MCF 10A (cell line): ENCODE results near the gene PLA2G2E. TPM values are rescaled to one million over a fixed set of nuclear protein-coding genes. Genes with fewer than 3 reads are reported as not detected.
"Not testable (repeated sequence)": the region's sequence is repeated elsewhere in the genome, so short reads cannot be mapped to it uniquely, and the experiment has no call there.

Experiments
- BruUV-seq: library from RNA; stranded (reverse); fragments of 400-500 nt; replicated peaks from 2 replicates; lab custom pipeline; 2021; lab: Mats Ljungman, UMichigan
- CTCF ChIA-PET: fragments of 300-600 bp; sonication (Branson Sonifier 250); formaldehyde crosslinking; extraction: SDS; loops from one replicate; lab custom pipeline; 2021; ENCODE audit warnings: antibody characterized with exemption, inconsistent platforms; lab: Yijun Ruan, JAX
- POLR2A ChIA-PET: fragments of 300-600, 350-650 bp; sonication (Branson Sonifier 250); formaldehyde crosslinking; extraction: SDS; loops from one replicate; lab custom pipeline; 2020; ENCODE audit warnings: antibody characterized with exemption, inconsistent platforms; lab: Yijun Ruan, JAX
- DNase-seq: peaks from one replicate; pipeline ENCODE4 v3.0.0-alpha.2; 2018; ENCODE audit not compliant: unreplicated experiment
- H3K27ac Mint-ChIP-seq: one replicate; pipeline ENCODE4 v1.8.0; 2022; ENCODE audit warnings: mild to moderate bottlenecking, low read depth, mixed read lengths; ENCODE audit not compliant: unreplicated experiment
- H3K27me3 Mint-ChIP-seq: one replicate; pipeline ENCODE4 v1.8.0; 2022; ENCODE audit warnings: mixed read lengths; ENCODE audit not compliant: insufficient read depth, unreplicated experiment
- H3K36me3 Mint-ChIP-seq: one replicate; pipeline ENCODE4 v1.8.0; 2022; ENCODE audit warnings: mild to moderate bottlenecking, moderate library complexity, mixed read lengths; ENCODE audit not compliant: insufficient read depth, unreplicated experiment
- H3K4me1 Mint-ChIP-seq: one replicate; pipeline ENCODE4 v1.8.0; 2022; ENCODE audit warnings: mixed read lengths; ENCODE audit not compliant: insufficient read depth, unreplicated experiment
- H3K4me3 Mint-ChIP-seq: one replicate; pipeline ENCODE4 v1.8.0; 2022; ENCODE audit warnings: mild to moderate bottlenecking, moderate library complexity, mixed read lengths; ENCODE audit not compliant: unreplicated experiment
- H3K9me3 Mint-ChIP-seq: one replicate; pipeline ENCODE4 v1.8.0; 2022; ENCODE audit warnings: mixed read lengths; ENCODE audit not compliant: unreplicated experiment
- intact Hi-C: fragments of 100-400 bp; cut with micrococcal nuclease; formaldehyde crosslinking; loops from 2 replicates; pipeline ENCODE4 v1.14.1; 2022
- total RNA-seq: library from RNA; stranded (reverse); gene quantifications from 2 replicates; pipeline ENCODE4 v1.2.3, GENCODE V29; 2022
- TF ChIP-seq, protein P1 (sequence below): fragments of 200-600 bp; IDR thresholded peaks from one replicate; pipeline ENCODE4 v1.8.0; 2022; ENCODE audit warnings: antibody characterized with exemption, mild to moderate bottlenecking; ENCODE audit not compliant: unreplicated experiment

PLA2G2E gene
- total RNA-seq, 1 experiment from 2014 or later, result not detected

DNA sequence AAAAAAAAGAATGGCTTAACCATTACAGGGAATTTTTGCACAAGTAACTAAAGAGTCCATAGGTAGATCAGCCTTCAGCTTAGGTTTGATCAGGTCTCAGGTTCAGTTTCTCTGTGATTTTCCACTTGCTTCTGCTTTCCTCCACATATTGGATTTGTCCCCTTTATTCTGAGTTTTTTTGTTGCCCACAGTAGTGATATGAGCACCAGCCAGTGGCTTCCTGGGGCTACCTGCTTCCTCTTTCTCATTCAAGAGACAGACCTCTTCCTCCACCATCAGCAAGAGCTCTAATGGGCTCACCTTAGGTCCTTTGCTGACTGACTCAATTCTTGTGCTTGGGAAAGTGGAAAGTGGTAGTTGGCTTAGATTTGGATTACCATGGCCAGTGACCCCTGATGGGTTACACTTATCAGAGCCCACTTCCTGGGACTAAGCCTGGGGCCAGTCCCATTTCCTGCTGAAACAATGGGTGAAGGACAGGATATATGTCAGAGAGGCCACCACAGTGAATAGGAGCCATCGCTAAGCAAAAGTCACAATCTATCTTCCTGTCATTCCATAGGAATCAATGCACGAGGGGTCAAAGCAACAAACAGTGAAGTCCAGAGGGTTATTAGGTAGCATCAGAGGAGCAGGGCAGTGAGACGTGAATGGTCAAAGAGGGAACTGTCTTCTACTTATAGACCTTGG is 12.8 kb upstream of the PLA2G2E start:
- CTCF ChIA-PET, result no interaction called here
- H3K27me3 Mint-ChIP-seq, result no peaks in the 10 kb centered on the region

DNA sequence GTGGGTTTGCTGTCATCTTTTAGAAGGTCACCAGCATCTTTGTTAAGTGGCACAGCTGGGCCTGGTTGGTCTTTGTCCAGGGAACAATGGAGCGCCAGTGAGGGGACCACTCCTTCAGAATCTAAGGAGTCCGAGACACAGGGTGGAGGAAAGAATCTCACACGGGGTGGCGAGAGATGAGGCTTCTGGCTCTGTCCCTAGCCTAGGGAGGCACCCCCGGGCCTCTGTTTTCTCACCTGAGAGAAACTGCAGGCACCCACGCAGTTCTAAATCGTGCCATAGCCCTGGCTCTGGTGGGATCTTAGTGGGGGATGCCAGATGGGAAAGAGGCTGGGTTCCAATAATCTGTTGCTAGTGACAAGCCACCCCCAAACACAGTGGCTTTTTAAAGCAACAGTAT is 10.9 kb upstream of the PLA2G2E start:
- H3K4me1 Mint-ChIP-seq, result no peaks in the 10 kb centered on the region
- no peaks in the 10 kb centered on the region for H3K36me3 Mint-ChIP-seq
- BruUV-seq, result no TSS peak
- intact Hi-C loops, result no loop called here
- TF ChIP-seq, protein P1, sequence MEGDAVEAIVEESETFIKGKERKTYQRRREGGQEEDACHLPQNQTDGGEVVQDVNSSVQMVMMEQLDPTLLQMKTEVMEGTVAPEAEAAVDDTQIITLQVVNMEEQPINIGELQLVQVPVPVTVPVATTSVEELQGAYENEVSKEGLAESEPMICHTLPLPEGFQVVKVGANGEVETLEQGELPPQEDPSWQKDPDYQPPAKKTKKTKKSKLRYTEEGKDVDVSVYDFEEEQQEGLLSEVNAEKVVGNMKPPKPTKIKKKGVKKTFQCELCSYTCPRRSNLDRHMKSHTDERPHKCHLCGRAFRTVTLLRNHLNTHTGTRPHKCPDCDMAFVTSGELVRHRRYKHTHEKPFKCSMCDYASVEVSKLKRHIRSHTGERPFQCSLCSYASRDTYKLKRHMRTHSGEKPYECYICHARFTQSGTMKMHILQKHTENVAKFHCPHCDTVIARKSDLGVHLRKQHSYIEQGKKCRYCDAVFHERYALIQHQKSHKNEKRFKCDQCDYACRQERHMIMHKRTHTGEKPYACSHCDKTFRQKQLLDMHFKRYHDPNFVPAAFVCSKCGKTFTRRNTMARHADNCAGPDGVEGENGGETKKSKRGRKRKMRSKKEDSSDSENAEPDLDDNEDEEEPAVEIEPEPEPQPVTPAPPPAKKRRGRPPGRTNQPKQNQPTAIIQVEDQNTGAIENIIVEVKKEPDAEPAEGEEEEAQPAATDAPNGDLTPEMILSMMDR, result no peak
- H3K27me3 Mint-ChIP-seq, result no peaks in the 10 kb centered on the region
- H3K27ac Mint-ChIP-seq, result no peak overlapping the region
- no peak for DNase-seq
- peaks cover 16% of the 10 kb centered on the region for H3K9me3 Mint-ChIP-seq
- ChIA-PET POLR2A (no interaction called here), CTCF (interaction anchor here (0.7 kb wide), 1 partner anchor 232 kb away, joined by 3 read pairs; no protein-coding TSS in a partner anchor)
- no peak overlapping the region for H3K4me3 Mint-ChIP-seq

More for the DNA sequence above, 12.8 kb upstream of the PLA2G2E start:
- H3K4me3 Mint-ChIP-seq, result no peak overlapping the region
- TF ChIP-seq, protein P1, result no peak
- H3K4me1 Mint-ChIP-seq, result no peaks in the 10 kb centered on the region
- intact Hi-C loops, result no loop called here
- no peak overlapping the region for H3K27ac Mint-ChIP-seq
- DNase-seq, result no peak
- no peaks in the 10 kb centered on the region for H3K36me3 Mint-ChIP-seq
- POLR2A ChIA-PET, result interaction anchor here (0.5 kb wide), 1 partner anchor 718 kb away, joined by 3 read pairs; no protein-coding TSS in a partner anchor
- BruUV-seq, result no TSS peak
- H3K9me3 Mint-ChIP-seq, result peaks cover 16% of the 10 kb centered on the region

DNA sequence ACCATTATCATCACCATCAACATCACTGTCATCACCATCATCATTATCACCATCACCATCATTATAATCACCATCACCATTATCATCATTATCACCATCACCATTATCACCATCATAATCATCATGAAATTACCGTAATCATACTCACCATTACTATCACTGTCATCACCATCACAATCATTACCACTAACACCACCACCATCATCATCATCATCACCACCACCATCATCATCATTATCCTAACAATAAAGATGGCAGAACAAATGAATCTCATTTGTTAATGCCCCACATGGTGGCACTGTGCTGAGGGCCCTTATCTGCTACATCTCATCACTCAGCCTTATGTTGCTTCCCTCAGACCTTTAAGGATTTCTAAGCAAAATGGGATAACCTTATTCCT is 9.4 kb upstream of the PLA2G2E start:
- no peak overlapping the region for H3K4me3 Mint-ChIP-seq
- POLR2A ChIA-PET, result interaction anchor here (0.7 kb wide), 1 partner anchor 268 kb away, joined by 3 read pairs; no protein-coding TSS in a partner anchor

DNA sequence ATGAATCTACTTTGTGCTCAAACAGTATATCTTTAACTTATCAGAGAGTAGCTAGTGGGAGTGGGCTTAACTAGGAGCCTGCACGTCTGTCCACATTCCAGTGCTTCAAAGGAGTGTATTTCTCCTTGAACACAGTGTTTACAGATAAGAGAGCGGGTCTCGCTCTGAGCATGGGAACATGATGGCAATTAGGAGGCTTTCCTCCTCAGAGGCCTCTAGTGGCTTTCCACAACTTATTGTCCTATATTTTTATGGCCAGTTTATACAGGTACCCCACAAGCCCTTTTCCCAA is 3.7 kb upstream of the PLA2G2E start:
- H3K36me3 Mint-ChIP-seq, H3K4me1 Mint-ChIP-seq, H3K9me3 Mint-ChIP-seq, DNase-seq, BruUV-seq, intact Hi-C loops, H3K27ac Mint-ChIP-seq, H3K27me3 Mint-ChIP-seq, H3K4me3 Mint-ChIP-seq, POLR2A ChIA-PET: not testable (repeated sequence)
- CTCF ChIA-PET, result interaction anchor here (0.6 kb wide), 1 partner anchor 72 kb away, joined by 3 read pairs; no protein-coding TSS in a partner anchor

More for the DNA sequence above, 9.4 kb upstream of the PLA2G2E start:
- no peak overlapping the region for H3K27ac Mint-ChIP-seq
- TF ChIP-seq, protein P1, result no peak
- intact Hi-C loops, result no loop called here
- H3K36me3 Mint-ChIP-seq, result no peaks in the 10 kb centered on the region
- BruUV-seq, result no TSS peak
- H3K27me3 Mint-ChIP-seq, result no peaks in the 10 kb centered on the region
- CTCF ChIA-PET, result no interaction called here
- peaks cover 16% of the 10 kb centered on the region for H3K9me3 Mint-ChIP-seq
- no peaks in the 10 kb centered on the region for H3K4me1 Mint-ChIP-seq
- no peak for DNase-seq
